Upper lobe of left lung (tissue), 4 donors: Measurements from ENCODE around the gene MARCHF3.

Source experiments
- POLR2A ChIP-seq, 4 donors: fragments of 450-650 bp; IDR thresholded peaks; one replicate each; pipeline ENCODE4 v1.5.1; 2016 to 2017; ENCODE audit warnings: antibody characterized with exemption in 4 of 4, mild to moderate bottlenecking in 2 of 4
- POLR2AphosphoS5 ChIP-seq, 2 donors: sonication (generic); formaldehyde crosslinking; IDR thresholded peaks; one replicate each; pipeline ENCODE4 v1.5.1; 2017; ENCODE audit warnings: antibody characterized with exemption in 2 of 2
- TF ChIP-seq, protein P1 (sequence below), 6 experiments: fragments of 450-650 bp in 4 of 6; fragments of 200-600 bp in 2 of 6; sonication (generic) in 2 of 6; IDR thresholded peaks; one replicate each; pipeline ENCODE4 v1.5.1; 2016 to 2019; ENCODE audit warnings: antibody characterized with exemption in 6 of 6

DNA sequence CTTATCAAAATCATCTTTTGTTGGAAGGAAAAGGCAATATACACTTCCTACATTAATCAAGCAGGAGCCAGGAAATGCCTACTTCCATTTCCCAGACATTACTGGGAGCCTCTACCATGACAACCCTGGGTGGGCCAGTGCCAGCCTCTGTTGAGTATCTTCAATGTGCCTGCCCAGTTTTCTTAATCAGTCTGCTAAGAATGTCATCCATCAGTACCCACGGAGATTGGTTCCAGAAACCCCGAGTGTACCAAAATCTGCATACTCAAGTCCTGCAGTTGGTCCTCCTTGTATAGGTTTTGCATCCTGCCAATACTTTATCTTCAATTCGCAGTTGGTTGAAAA is 82.4 kb downstream of the MARCHF3 start:
- TF ChIP-seq POLR2A (IDR thresholded peaks at IDR 0.05) (no peak), POLR2AphosphoS5 (IDR thresholded peaks at IDR 0.05) (no peak)
- TF ChIP-seq, protein P1, sequence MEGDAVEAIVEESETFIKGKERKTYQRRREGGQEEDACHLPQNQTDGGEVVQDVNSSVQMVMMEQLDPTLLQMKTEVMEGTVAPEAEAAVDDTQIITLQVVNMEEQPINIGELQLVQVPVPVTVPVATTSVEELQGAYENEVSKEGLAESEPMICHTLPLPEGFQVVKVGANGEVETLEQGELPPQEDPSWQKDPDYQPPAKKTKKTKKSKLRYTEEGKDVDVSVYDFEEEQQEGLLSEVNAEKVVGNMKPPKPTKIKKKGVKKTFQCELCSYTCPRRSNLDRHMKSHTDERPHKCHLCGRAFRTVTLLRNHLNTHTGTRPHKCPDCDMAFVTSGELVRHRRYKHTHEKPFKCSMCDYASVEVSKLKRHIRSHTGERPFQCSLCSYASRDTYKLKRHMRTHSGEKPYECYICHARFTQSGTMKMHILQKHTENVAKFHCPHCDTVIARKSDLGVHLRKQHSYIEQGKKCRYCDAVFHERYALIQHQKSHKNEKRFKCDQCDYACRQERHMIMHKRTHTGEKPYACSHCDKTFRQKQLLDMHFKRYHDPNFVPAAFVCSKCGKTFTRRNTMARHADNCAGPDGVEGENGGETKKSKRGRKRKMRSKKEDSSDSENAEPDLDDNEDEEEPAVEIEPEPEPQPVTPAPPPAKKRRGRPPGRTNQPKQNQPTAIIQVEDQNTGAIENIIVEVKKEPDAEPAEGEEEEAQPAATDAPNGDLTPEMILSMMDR (IDR thresholded peaks at IDR 0.05), result no peak
